ENCODE data around the gene ZNF638. TPM values are rescaled to one million over a fixed set of nuclear protein-coding genes. Genes with fewer than 3 reads are reported as not detected.

Gene ZNF638
- total and polyA plus RNA-seq, 4 donors, result 24.8 to 151 (median 56.1) TPM

DNA sequence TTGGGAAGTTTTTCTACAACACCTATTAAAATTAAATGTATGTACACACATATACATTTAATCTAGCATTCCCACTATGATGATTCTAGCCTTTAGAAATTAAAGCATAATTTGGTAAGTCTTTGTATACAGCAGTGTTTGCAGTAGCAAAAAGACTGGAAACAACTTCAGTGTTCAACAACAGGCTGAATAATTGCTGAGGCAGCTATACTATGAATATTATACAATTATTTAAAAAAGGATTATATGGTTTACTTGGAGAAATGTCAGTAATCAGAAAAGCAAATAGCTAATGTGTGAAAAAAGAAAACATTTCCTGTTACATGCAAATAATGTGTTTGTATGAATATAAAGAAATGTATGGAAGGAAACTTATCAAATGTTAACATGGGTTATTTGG is 1.4 kb upstream of the ZNF638 start:
- no peaks in the 10 kb centered on the region for H3K9me3 ChIP-seq (ENCODE audit: control insufficient read depth in 4 of 4, low read length in 3 of 4)
- H3K36me3 ChIP-seq (ENCODE audit: control insufficient read depth in 4 of 4, insufficient read depth in 3 of 4, low read depth in 1 of 4, low read length in 3 of 4), result no peaks in the 10 kb centered on the region
- no peak overlapping the region for H3K4me3 ChIP-seq (ENCODE audit: low read depth in 1 of 3, low read length in 3 of 3)
- H3K9ac ChIP-seq (ENCODE audit: low read depth in 1 of 2, low read length in 2 of 2), result no peak overlapping the region
- H3K27ac ChIP-seq (ENCODE audit: low read depth in 1 of 2, low read length in 2 of 2), result no peak overlapping the region
- TF ChIP-seq, protein P1, sequence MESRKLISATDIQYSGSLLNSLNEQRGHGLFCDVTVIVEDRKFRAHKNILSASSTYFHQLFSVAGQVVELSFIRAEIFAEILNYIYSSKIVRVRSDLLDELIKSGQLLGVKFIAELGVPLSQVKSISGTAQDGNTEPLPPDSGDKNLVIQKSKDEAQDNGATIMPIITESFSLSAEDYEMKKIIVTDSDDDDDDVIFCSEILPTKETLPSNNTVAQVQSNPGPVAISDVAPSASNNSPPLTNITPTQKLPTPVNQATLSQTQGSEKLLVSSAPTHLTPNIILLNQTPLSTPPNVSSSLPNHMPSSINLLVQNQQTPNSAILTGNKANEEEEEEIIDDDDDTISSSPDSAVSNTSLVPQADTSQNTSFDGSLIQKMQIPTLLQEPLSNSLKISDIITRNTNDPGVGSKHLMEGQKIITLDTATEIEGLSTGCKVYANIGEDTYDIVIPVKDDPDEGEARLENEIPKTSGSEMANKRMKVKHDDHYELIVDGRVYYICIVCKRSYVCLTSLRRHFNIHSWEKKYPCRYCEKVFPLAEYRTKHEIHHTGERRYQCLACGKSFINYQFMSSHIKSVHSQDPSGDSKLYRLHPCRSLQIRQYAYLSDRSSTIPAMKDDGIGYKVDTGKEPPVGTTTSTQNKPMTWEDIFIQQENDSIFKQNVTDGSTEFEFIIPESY (IDR thresholded peaks at IDR 0.05), result no peak
- TF ChIP-seq, protein P2, sequence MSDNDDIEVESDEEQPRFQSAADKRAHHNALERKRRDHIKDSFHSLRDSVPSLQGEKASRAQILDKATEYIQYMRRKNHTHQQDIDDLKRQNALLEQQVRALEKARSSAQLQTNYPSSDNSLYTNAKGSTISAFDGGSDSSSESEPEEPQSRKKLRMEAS (IDR thresholded peaks at IDR 0.05), result no peak
- TF ChIP-seq FOXA1 (IDR thresholded peaks at IDR 0.05) (no peak), GABPA (IDR thresholded peaks at IDR 0.05 in 1 of 2, conservative IDR thresholded peaks at IDR 0.05 in 1 of 2) (no peak), JUND (IDR thresholded peaks at IDR 0.05) (no peak), YY1 (IDR thresholded peaks at IDR 0.05) (no peak), RAD21 (IDR thresholded peaks at IDR 0.05) (no peak), NR2F2 (IDR thresholded peaks at IDR 0.05) (no peak), FOXA2 (IDR thresholded peaks at IDR 0.05) (no peak), EGR1 (IDR thresholded peaks at IDR 0.05; ENCODE audit: low read depth in 2 of 2) (no peak), HNF4A (conservative IDR thresholded peaks at IDR 0.05) (no peak), HNF4G (IDR thresholded peaks at IDR 0.05) (no peak), RXRA (IDR thresholded peaks at IDR 0.05) (no peak), TAF1 (conservative IDR thresholded peaks at IDR 0.05) (no peak), SP1 (IDR thresholded peaks at IDR 0.05) (no peak)
- TF ChIP-seq, protein P3, sequence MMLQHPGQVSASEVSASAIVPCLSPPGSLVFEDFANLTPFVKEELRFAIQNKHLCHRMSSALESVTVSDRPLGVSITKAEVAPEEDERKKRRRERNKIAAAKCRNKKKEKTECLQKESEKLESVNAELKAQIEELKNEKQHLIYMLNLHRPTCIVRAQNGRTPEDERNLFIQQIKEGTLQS (IDR thresholded peaks at IDR 0.05), result no peak
- TF ChIP-seq, protein P4, sequence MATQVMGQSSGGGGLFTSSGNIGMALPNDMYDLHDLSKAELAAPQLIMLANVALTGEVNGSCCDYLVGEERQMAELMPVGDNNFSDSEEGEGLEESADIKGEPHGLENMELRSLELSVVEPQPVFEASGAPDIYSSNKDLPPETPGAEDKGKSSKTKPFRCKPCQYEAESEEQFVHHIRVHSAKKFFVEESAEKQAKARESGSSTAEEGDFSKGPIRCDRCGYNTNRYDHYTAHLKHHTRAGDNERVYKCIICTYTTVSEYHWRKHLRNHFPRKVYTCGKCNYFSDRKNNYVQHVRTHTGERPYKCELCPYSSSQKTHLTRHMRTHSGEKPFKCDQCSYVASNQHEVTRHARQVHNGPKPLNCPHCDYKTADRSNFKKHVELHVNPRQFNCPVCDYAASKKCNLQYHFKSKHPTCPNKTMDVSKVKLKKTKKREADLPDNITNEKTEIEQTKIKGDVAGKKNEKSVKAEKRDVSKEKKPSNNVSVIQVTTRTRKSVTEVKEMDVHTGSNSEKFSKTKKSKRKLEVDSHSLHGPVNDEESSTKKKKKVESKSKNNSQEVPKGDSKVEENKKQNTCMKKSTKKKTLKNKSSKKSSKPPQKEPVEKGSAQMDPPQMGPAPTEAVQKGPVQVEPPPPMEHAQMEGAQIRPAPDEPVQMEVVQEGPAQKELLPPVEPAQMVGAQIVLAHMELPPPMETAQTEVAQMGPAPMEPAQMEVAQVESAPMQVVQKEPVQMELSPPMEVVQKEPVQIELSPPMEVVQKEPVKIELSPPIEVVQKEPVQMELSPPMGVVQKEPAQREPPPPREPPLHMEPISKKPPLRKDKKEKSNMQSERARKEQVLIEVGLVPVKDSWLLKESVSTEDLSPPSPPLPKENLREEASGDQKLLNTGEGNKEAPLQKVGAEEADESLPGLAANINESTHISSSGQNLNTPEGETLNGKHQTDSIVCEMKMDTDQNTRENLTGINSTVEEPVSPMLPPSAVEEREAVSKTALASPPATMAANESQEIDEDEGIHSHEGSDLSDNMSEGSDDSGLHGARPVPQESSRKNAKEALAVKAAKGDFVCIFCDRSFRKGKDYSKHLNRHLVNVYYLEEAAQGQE (IDR thresholded peaks at IDR 0.05), result no peak
- TF ChIP-seq, protein P5, sequence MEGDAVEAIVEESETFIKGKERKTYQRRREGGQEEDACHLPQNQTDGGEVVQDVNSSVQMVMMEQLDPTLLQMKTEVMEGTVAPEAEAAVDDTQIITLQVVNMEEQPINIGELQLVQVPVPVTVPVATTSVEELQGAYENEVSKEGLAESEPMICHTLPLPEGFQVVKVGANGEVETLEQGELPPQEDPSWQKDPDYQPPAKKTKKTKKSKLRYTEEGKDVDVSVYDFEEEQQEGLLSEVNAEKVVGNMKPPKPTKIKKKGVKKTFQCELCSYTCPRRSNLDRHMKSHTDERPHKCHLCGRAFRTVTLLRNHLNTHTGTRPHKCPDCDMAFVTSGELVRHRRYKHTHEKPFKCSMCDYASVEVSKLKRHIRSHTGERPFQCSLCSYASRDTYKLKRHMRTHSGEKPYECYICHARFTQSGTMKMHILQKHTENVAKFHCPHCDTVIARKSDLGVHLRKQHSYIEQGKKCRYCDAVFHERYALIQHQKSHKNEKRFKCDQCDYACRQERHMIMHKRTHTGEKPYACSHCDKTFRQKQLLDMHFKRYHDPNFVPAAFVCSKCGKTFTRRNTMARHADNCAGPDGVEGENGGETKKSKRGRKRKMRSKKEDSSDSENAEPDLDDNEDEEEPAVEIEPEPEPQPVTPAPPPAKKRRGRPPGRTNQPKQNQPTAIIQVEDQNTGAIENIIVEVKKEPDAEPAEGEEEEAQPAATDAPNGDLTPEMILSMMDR (IDR thresholded peaks at IDR 0.05; ENCODE audit: low read depth, low read length, missing input control), result no peak
- no peaks in the 10 kb centered on the region for H3K27me3 ChIP-seq (ENCODE audit: control insufficient read depth in 4 of 4, insufficient read depth in 4 of 4, low read length in 3 of 4)
- no peak for DNase-seq (ENCODE audit: low spot score)
- H3K4me1 ChIP-seq (ENCODE audit: control insufficient read depth in 4 of 4, insufficient read depth in 4 of 4, low read length in 3 of 4), result peaks cover 5 to 15% (median 10%) of the 10 kb centered on the region in 4 donors
